Measurements from ENCODE around the gene TMEM179B.

The TMEM179B gene

GRCh38 chr11:62832336-62833234 lies 45.4 kb downstream of the TMEM179B start, which contains the start of gene TEX54:
TSS of gene TEX54 (minus strand) at chr11:62832841.
- no peak for DNase-seq (ENCODE audit: low spot score)

- no peak for DNase-seq (ENCODE audit: low spot score)
Observed at GRCh38 chr11:62835336-62835735, 48.1 kb downstream of the TMEM179B start.

GRCh38 chr11:62839050-62839945 lies 52.1 kb downstream of the TMEM179B start, which contains the start of gene WDR74:
TSS of gene WDR74 (minus strand) at chr11:62839590. CDS start at chr11:62839570, 20 bp downstream.
- peak; percentile 79 for DNase-seq (ENCODE audit: low spot score)

Data from COLO829 (cell line).